Upper lobe of left lung (tissue), 4 donors: ENCODE results near the gene COA5.
"Not testable (repeated sequence)": the region's sequence is repeated elsewhere in the genome, so short reads cannot be mapped to it uniquely, and the experiment has no call there.

Experiments
- POLR2AphosphoS5 ChIP-seq, 2 donors: sonication (generic); formaldehyde crosslinking; IDR thresholded peaks; one replicate each; pipeline ENCODE4 v1.5.1; 2017; ENCODE audit warnings: antibody characterized with exemption in 2 of 2
- TF ChIP-seq, protein P1 (sequence below), 6 experiments: fragments of 450-650 bp in 4 of 6; fragments of 200-600 bp in 2 of 6; sonication (generic) in 2 of 6; IDR thresholded peaks; one replicate each; pipeline ENCODE4 v1.5.1; 2016 to 2019; ENCODE audit warnings: antibody characterized with exemption in 6 of 6

GRCh38 chr2:98594665-98595064 is 13.6 kb downstream of the COA5 start:
- TF ChIP-seq, protein P1, sequence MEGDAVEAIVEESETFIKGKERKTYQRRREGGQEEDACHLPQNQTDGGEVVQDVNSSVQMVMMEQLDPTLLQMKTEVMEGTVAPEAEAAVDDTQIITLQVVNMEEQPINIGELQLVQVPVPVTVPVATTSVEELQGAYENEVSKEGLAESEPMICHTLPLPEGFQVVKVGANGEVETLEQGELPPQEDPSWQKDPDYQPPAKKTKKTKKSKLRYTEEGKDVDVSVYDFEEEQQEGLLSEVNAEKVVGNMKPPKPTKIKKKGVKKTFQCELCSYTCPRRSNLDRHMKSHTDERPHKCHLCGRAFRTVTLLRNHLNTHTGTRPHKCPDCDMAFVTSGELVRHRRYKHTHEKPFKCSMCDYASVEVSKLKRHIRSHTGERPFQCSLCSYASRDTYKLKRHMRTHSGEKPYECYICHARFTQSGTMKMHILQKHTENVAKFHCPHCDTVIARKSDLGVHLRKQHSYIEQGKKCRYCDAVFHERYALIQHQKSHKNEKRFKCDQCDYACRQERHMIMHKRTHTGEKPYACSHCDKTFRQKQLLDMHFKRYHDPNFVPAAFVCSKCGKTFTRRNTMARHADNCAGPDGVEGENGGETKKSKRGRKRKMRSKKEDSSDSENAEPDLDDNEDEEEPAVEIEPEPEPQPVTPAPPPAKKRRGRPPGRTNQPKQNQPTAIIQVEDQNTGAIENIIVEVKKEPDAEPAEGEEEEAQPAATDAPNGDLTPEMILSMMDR (IDR thresholded peaks at IDR 0.05) = not testable (repeated sequence)
- TF ChIP-seq POLR2AphosphoS5 (IDR thresholded peaks at IDR 0.05) = not testable (repeated sequence)
